ENCODE results near the gene PAMR1.
A peak's percentile ranks its signal among the peaks of the same experiment; 100 is the strongest.

Gene PAMR1

DNA sequence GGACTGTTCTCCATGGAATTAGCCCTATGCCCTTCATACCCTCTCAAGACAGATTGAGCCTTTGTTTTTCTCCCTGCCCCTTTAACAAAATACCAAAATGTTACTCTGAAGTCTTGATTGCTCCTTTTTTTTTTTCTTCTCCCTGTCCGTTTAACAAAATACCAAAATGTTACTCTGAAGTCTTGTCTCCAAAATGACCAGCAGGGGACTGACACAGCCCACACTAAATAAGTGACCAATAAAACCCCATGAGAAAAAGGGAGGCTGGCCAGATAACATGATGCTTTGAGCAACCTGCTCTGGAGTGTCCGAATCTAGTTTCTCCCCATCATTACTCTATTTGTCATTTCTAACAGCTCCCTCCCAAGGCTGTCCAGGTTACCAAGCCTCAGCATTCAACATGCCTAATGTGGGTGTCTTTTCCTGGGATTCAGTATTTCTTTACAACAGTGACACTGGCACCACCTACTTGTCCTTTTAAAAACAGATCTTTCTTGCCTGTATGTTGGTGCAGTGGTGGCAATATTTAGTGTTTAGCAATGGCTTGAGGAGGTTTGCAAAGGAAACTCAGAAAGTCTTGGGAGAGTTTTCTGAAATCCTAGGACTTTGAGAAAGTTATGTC is 63.4 kb downstream of the PAMR1 start:
- Histone ChIP-seq H3K4me3 (ENCODE audit: low read depth, low read length) (no peak overlapping the region), H3K4me1 (ENCODE audit: control insufficient read depth, insufficient read depth, low read length, unreplicated experiment) (peaks cover 9% of the 10 kb centered on the region), H3K27ac (ENCODE audit: low read depth, low read length) (no peak overlapping the region), H3K79me2 (ENCODE audit: control insufficient read depth, insufficient read depth, low read length, unreplicated experiment) (no peaks in the 10 kb centered on the region), H3K36me3 (ENCODE audit: insufficient read depth, low read length) (no peaks in the 10 kb centered on the region), H2AFZ (ENCODE audit: low read length, unreplicated experiment) (no peak overlapping the region), H3K27me3 (ENCODE audit: insufficient read depth, low read length) (peaks cover 19% of the 10 kb centered on the region)

DNA sequence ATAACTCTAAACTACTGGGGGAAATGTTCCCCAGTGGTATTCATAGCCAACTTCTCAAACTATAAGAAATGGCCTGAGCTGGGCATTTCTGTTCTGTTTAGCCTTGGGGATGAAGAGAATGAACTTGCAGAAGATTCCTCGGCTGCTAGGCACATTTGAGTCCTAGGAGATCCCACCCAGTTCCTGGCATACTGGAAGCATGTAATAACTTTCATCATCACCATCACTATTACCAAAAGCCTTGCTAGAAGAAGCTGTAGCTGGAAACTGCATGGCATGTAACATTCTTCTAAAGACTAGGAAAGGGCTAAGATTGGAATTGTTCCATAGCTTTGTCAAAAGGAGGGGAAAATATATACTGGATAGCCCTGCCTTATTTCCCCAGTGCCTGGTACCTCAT is 65.9 kb downstream of the PAMR1 start:
- no peak overlapping the region for H3K27ac ChIP-seq (ENCODE audit: low read depth, low read length)
- no peaks in the 10 kb centered on the region for H3K4me1 ChIP-seq (ENCODE audit: control insufficient read depth, insufficient read depth, low read length, unreplicated experiment)
- H3K36me3 ChIP-seq (ENCODE audit: insufficient read depth, low read length), result no peaks in the 10 kb centered on the region
- no peak overlapping the region for H2AFZ ChIP-seq (ENCODE audit: low read length, unreplicated experiment)
- no peaks in the 10 kb centered on the region for H3K79me2 ChIP-seq (ENCODE audit: control insufficient read depth, insufficient read depth, low read length, unreplicated experiment)
- no peak overlapping the region for H3K4me3 ChIP-seq (ENCODE audit: low read depth, low read length)
- H3K27me3 ChIP-seq (ENCODE audit: insufficient read depth, low read length), result peaks cover 27% of the 10 kb centered on the region

DNA sequence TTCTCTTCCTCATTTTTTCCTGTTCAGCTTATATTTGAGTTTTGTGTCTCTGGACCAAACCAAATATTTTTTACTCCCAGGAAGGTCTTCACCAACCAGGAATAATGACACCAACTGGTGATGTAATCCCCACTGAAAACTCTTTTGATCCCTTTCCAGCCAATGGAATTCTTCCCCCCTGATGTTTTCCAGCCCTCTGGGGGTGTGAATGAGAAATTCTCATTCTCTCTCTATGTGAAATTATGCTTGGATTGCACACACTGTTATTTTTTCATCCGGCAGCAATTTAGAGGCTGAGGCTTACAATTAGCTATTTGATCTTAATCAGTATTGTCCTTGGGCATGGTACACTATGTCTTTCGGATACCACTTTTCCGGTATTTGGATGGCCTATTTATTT is 66.6 kb downstream of the PAMR1 start:
- no peak overlapping the region for H3K4me3 ChIP-seq (ENCODE audit: low read depth, low read length)
- H3K36me3 ChIP-seq (ENCODE audit: insufficient read depth, low read length), result no peaks in the 10 kb centered on the region
- H3K27ac ChIP-seq (ENCODE audit: low read depth, low read length), result no peak overlapping the region
- no peak overlapping the region for H2AFZ ChIP-seq (ENCODE audit: low read length, unreplicated experiment)
- no peaks in the 10 kb centered on the region for H3K4me1 ChIP-seq (ENCODE audit: control insufficient read depth, insufficient read depth, low read length, unreplicated experiment)
- H3K27me3 ChIP-seq (ENCODE audit: insufficient read depth, low read length), result peaks cover 32% of the 10 kb centered on the region
- no peaks in the 10 kb centered on the region for H3K79me2 ChIP-seq (ENCODE audit: control insufficient read depth, insufficient read depth, low read length, unreplicated experiment)

DNA sequence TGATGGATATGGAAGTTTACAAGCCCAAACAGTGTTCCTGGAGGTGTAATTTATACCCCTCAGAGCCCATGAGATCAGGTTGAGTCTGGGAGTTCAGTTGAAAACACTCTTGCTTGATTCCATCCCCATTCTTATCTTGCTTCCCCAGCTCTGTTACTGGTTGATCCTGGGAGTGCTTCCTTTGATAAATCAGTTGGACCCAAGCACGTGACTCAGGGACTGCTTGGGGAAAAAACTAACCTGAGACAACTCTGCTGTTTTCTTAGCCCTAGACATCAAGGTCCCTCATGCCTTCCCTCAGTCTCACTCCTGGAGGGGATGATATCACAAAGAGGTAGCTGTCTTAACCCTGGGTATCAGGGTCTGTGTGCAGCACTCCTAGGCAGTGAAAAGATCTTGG is 71.1 kb downstream of the PAMR1 start:
- Histone ChIP-seq H3K27me3 (ENCODE audit: insufficient read depth, low read length) (peaks cover 48% of the 10 kb centered on the region), H2AFZ (ENCODE audit: low read length, unreplicated experiment) (no peak overlapping the region), H3K4me1 (ENCODE audit: control insufficient read depth, insufficient read depth, low read length, unreplicated experiment) (no peaks in the 10 kb centered on the region), H3K36me3 (ENCODE audit: insufficient read depth, low read length) (peaks cover 7% of the 10 kb centered on the region; the same call in 1 of the 2 replicates), H3K27ac (ENCODE audit: low read depth, low read length) (no peak overlapping the region), H3K79me2 (ENCODE audit: control insufficient read depth, insufficient read depth, low read length, unreplicated experiment) (no peaks in the 10 kb centered on the region), H3K4me3 (ENCODE audit: low read depth, low read length) (no peak overlapping the region)

DNA sequence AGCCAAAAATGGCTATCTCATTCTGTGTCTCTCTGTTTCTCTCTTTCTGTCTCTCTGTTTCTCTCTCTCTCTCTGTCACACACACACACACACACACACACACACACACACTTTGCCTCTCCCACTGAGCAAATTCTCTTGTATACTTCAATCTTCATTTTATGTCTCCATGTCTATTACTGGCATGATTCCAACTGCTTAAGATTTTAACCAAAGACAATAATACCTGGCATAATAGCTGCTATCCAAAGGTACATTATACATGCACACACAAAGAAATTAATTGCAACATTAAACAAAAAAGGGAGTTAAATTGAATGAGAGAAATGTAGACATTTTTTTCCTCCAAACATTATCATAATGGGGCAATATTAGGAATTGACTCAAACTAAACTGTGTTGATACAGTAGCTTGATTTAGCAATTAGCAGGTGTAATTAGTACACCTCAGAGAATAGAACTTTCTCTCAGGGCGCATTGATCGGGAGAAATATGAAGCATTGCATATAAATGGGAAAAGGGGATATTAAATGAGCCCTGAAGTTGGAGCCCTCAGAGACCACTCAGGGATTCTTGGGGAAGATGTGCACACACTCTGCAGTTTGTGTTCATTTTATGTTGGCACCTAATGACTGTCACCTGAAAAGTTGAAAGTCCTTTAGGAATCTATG is 88.7 kb downstream of the PAMR1 start:
- 0 out of 2 replicates have a peak, but pooled peaks cover 4% of the 10 kb centered on the region for H3K36me3 ChIP-seq (ENCODE audit: insufficient read depth, low read length)
- H3K4me3 ChIP-seq (ENCODE audit: low read depth, low read length), result no peak overlapping the region
- H3K4me1 ChIP-seq (ENCODE audit: control insufficient read depth, insufficient read depth, low read length, unreplicated experiment), result no peaks in the 10 kb centered on the region
- peaks cover 50% of the 10 kb centered on the region for H3K27me3 ChIP-seq (ENCODE audit: insufficient read depth, low read length)
- no peak overlapping the region for H2AFZ ChIP-seq (ENCODE audit: low read length, unreplicated experiment)
- no peak overlapping the region for H3K27ac ChIP-seq (ENCODE audit: low read depth, low read length)
- H3K79me2 ChIP-seq (ENCODE audit: control insufficient read depth, insufficient read depth, low read length, unreplicated experiment), result no peaks in the 10 kb centered on the region

GRCh38 chr11:35433588-35433987 is 91.8 kb downstream of the PAMR1 start:
- H3K79me2 ChIP-seq (ENCODE audit: control insufficient read depth, insufficient read depth, low read length, unreplicated experiment), result no peaks in the 10 kb centered on the region
- no peak overlapping the region for H3K27ac ChIP-seq (ENCODE audit: low read depth, low read length)
- H3K4me1 ChIP-seq (ENCODE audit: control insufficient read depth, insufficient read depth, low read length, unreplicated experiment), result no peaks in the 10 kb centered on the region
- no peak overlapping the region for H3K4me3 ChIP-seq (ENCODE audit: low read depth, low read length)
- peaks cover 47% of the 10 kb centered on the region for H3K27me3 ChIP-seq (ENCODE audit: insufficient read depth, low read length)
- H2AFZ ChIP-seq (ENCODE audit: low read length, unreplicated experiment), result no peak overlapping the region
- H3K36me3 ChIP-seq (ENCODE audit: insufficient read depth, low read length), result 0 out of 2 replicates have a peak, but pooled peaks cover 5% of the 10 kb centered on the region

DNA sequence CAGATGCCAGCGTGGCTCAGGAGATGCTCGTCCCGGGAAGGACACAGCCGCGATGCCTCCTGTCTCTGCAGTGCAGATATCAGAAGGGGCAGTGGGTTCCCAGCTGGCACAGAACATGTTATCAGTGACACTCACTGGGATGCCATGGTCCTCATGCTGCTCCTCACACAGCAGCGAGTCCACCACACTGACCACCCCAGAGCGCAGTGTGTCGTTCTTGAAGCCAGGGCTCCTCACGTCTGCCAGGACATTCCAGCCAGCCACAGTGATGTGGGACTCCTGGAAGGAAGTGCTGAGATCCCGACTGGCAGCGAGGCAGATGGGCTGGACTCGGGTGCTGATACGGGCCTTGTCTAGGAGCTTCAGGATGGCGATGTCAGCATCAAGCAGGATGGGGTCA is 93.0 kb downstream of the PAMR1 start:
- no peak overlapping the region for H3K4me3 ChIP-seq (ENCODE audit: low read depth, low read length)
- no peak overlapping the region for H2AFZ ChIP-seq (ENCODE audit: low read length, unreplicated experiment)
- no peak overlapping the region for H3K27ac ChIP-seq (ENCODE audit: low read depth, low read length)
- H3K36me3 ChIP-seq (ENCODE audit: insufficient read depth, low read length), result 0 out of 2 replicates have a peak, but pooled peaks cover 5% of the 10 kb centered on the region
- H3K27me3 ChIP-seq (ENCODE audit: insufficient read depth, low read length), result peaks cover 36% of the 10 kb centered on the region
- no peaks in the 10 kb centered on the region for H3K79me2 ChIP-seq (ENCODE audit: control insufficient read depth, insufficient read depth, low read length, unreplicated experiment)
- H3K4me1 ChIP-seq (ENCODE audit: control insufficient read depth, insufficient read depth, low read length, unreplicated experiment), result peaks cover 2% of the 10 kb centered on the region

- H3K79me2 ChIP-seq (ENCODE audit: control insufficient read depth, insufficient read depth, low read length, unreplicated experiment), result no peaks in the 10 kb centered on the region
- H3K36me3 ChIP-seq (ENCODE audit: insufficient read depth, low read length), result 0 out of 2 replicates have a peak, but pooled peaks cover 5% of the 10 kb centered on the region
- no peak overlapping the region for H2AFZ ChIP-seq (ENCODE audit: low read length, unreplicated experiment)
- H3K4me1 ChIP-seq (ENCODE audit: control insufficient read depth, insufficient read depth, low read length, unreplicated experiment), result peaks cover 15% of the 10 kb centered on the region
- H3K4me3 ChIP-seq (ENCODE audit: low read depth, low read length), result peak overlapping the region; percentile 24; the same call in 1 of the 2 replicates
- H3K27ac ChIP-seq (ENCODE audit: low read depth, low read length), result no peak overlapping the region
- peaks cover 73% of the 10 kb centered on the region for H3K27me3 ChIP-seq (ENCODE audit: insufficient read depth, low read length)
Observed at GRCh38 chr11:35427071-35427470, 98.3 kb downstream of the PAMR1 start.

DNA sequence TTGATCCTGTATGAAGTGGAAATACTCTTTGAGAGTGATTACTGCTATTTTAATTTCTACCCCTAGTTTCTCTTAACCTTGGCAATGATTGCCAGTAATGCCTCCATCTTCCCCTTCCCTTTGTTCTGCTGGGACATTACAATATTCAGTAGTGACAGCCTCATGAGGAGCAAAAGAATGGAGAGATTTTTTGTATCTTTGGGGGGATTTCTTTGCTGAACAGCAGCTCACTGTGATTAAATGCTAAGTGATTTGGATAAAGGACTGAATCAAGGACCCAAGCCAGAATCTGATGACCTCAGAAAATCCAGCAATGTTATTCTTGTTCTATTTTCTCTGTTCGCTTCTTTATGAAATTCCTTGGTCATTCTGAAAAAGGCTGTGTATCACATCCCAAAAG is 99.1 kb downstream of the PAMR1 start:
- Histone ChIP-seq H3K4me1 (ENCODE audit: control insufficient read depth, insufficient read depth, low read length, unreplicated experiment) (peaks cover 15% of the 10 kb centered on the region), H3K79me2 (ENCODE audit: control insufficient read depth, insufficient read depth, low read length, unreplicated experiment) (no peaks in the 10 kb centered on the region), H3K36me3 (ENCODE audit: insufficient read depth, low read length) (no peaks in the 10 kb centered on the region), H3K27me3 (ENCODE audit: insufficient read depth, low read length) (peaks cover 76% of the 10 kb centered on the region), H2AFZ (ENCODE audit: low read length, unreplicated experiment) (no peak overlapping the region), H3K4me3 (ENCODE audit: low read depth, low read length) (no peak overlapping the region), H3K27ac (ENCODE audit: low read depth, low read length) (no peak overlapping the region)

GRCh38 chr11:35425603-35426212 is 99.7 kb downstream of the PAMR1 start:
- Histone ChIP-seq H2AFZ (ENCODE audit: low read length, unreplicated experiment) (no peak overlapping the region), H3K36me3 (ENCODE audit: insufficient read depth, low read length) (no peaks in the 10 kb centered on the region), H3K79me2 (ENCODE audit: control insufficient read depth, insufficient read depth, low read length, unreplicated experiment) (no peaks in the 10 kb centered on the region), H3K27ac (ENCODE audit: low read depth, low read length) (no peak overlapping the region), H3K27me3 (ENCODE audit: insufficient read depth, low read length) (peaks cover 76% of the 10 kb centered on the region), H3K4me1 (ENCODE audit: control insufficient read depth, insufficient read depth, low read length, unreplicated experiment) (peaks cover 15% of the 10 kb centered on the region), H3K4me3 (ENCODE audit: low read depth, low read length) (no peak overlapping the region)
